ENCODE results near the gene SERPINA5. TPM values are rescaled to one million over a fixed set of nuclear protein-coding genes. Genes with fewer than 3 reads are reported as not detected.

SERPINA5 gene
- total and polyA plus RNA-seq, 2 of the 13 experiments (the other 11 are each of a cell fraction or from before 2014, with no cell fraction given) = 449 to 498 TPM

DNA sequence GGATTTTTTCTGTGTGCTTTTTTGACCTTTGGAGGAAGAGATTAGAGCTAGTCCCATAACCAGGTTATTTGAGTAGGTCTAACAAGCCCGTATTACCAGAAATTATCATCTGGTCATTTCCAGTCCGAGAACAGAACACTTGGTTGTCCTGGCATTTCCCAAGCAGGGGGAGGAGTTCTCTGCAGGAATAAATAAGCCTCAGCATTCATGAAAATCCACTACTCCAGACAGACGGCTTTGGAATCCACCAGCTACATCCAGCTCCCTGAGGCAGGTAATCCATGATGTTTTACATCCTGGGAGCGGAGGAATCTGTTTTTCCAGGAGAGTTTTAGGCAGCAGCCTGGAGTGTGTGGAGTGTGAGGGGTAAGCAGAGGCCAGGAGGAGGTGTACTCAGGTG lies 30.9 kb downstream of the SERPINA5 start, which contains the start of gene SERPINA3 (continued):
- TF ChIP-seq RARA (CRISPR knock-in tag; IDR thresholded peaks at IDR 0.05) (peak; percentile 70), ELF3 (CRISPR knock-in tag; IDR thresholded peaks at IDR 0.05) (0 out of 2 replicates have a peak, but pooled peaks have one; percentile 25), HOXA5 (CRISPR knock-in tag; IDR thresholded peaks at IDR 0.05) (0 out of 2 replicates have a peak, but pooled peaks have one; percentile 43), SP5 (CRISPR knock-in tag; IDR thresholded peaks at IDR 0.05; ENCODE audit: borderline replicate concordance, low read depth) (peak; percentile 78; the same call in 1 of the 2 replicates), ZNF468 (CRISPR knock-in tag; IDR thresholded peaks at IDR 0.05) (0 out of 2 replicates have a peak, but pooled peaks have one; percentile 43), HNF1B (CRISPR knock-in tag; IDR thresholded peaks at IDR 0.05) (0 out of 2 replicates have a peak, but pooled peaks have one; percentile 40), ISL2 (CRISPR knock-in tag; IDR thresholded peaks at IDR 0.05) (peak; percentile 63), SOX5 (CRISPR knock-in tag; IDR thresholded peaks at IDR 0.05; ENCODE audit: borderline replicate concordance) (peak; percentile 43; the same call in 1 of the 2 replicates), EP300 (IDR thresholded peaks at IDR 0.05; ENCODE audit: low read depth in 2 of 2, low read length in 2 of 2) (peak in 1 of 2 experiments; percentile 73; a peak in 2 of 4 replicates), EP300 (CRISPR knock-in tag; IDR thresholded peaks at IDR 0.05; ENCODE audit: borderline replicate concordance) (peak; percentile 72; the same call in 1 of the 2 replicates), AFF4 (CRISPR knock-in tag; IDR thresholded peaks at IDR 0.05) (peak; percentile 97; the same call in 1 of the 2 replicates), THAP11 (CRISPR knock-in tag; IDR thresholded peaks at IDR 0.05) (peak; percentile 41; the same call in 1 of the 2 replicates), GABPB1 (CRISPR knock-in tag; IDR thresholded peaks at IDR 0.05) (no peak), NR2F6 (IDR thresholded peaks at IDR 0.05) (peak; percentile 56; the same call in 1 of the 2 replicates), NR2F6 (CRISPR knock-in tag; IDR thresholded peaks at IDR 0.05) (peak; percentile 77), IKZF5 (CRISPR knock-in tag; IDR thresholded peaks at IDR 0.05) (peak; percentile 65; the same call in 1 of the 2 replicates), HMG20A (CRISPR knock-in tag; IDR thresholded peaks at IDR 0.05; ENCODE audit: borderline replicate concordance) (peak; percentile 34; the same call in 1 of the 2 replicates), FOXA1 (IDR thresholded peaks at IDR 0.05) (no peak), FOXA1 (CRISPR knock-in tag; IDR thresholded peaks at IDR 0.05) (peak; percentile 12; the same call in 1 of the 2 replicates), NFIB (CRISPR knock-in tag; IDR thresholded peaks at IDR 0.05; ENCODE audit: borderline replicate concordance) (no peak), SOX13 (IDR thresholded peaks at IDR 0.05) (peak; percentile 32; the same call in 1 of the 2 replicates), SOX13 (CRISPR knock-in tag; conservative IDR thresholded peaks at IDR 0.05 in 1 of 2, IDR thresholded peaks at IDR 0.05 in 1 of 2) (peak in 1 of 2 experiments; percentile 75; a peak in 1 of 4 replicates), JARID2 (CRISPR knock-in tag; IDR thresholded peaks at IDR 0.05; ENCODE audit: insufficient replicate concordance) (no peak)
- TF ChIP-seq, protein P1, sequence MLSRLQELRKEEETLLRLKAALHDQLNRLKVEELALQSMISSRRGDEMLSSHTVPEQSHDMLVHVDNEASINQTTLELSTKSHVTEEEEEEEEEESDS (CRISPR knock-in tag; IDR thresholded peaks at IDR 0.05; ENCODE audit: borderline replicate concordance) = peak; percentile 66; the same call in 1 of the 2 replicates
- TF ChIP-seq, protein P2, sequence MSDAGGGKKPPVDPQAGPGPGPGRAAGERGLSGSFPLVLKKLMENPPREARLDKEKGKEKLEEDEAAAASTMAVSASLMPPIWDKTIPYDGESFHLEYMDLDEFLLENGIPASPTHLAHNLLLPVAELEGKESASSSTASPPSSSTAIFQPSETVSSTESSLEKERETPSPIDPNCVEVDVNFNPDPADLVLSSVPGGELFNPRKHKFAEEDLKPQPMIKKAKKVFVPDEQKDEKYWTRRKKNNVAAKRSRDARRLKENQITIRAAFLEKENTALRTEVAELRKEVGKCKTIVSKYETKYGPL (CRISPR knock-in tag; IDR thresholded peaks at IDR 0.05) = 0 out of 2 replicates have a peak, but pooled peaks have one; percentile 35
